ENCODE measurements around the gene DBNDD1. TPM values are rescaled to one million over a fixed set of nuclear protein-coding genes. Genes with fewer than 3 reads are reported as not detected.

DBNDD1 gene
- total and polyA plus RNA-seq, 2 donors (not counting 1 experiment from before 2014, with no cell fraction given): 3.1 to 72.1 TPM

DNA sequence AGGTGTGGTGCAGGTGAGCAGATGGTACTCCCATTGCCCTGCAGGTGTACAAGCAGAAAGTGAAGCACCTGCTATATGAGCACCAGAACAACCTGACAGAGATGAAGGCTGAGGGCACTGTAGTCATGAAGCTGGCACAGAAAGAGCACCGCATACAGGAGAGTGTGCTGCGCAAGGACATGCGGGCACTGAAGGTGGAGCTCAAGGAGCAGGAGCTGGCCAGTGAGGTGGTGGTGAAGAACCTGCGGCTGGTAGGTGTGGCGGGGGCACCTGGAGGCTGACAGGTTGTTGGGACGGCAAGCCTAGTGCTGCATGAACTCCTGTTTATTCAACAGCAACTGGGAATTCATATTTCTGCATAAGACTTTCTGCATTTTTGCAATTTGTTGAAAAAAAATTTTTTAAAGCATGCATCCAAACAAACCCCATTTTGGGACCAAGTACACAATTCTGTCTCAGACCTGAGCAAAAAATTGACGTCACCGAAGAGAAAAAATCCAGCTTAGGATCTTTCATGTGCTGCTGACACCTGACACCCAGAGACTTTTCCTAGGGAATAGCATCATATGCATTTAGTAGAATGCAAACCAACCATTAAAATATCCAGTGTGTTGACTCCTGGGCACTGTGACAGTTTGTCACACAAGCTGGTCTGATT, 13.5 kb upstream of the DBNDD1 start:
- H3K9ac ChIP-seq (ENCODE audit: low read length): no peak overlapping the region
- no peaks in the 10 kb centered on the region for H3K27me3 ChIP-seq (replicated peaks in 1 of 4; ENCODE audit: control extremely low read depth in 1 of 4, control insufficient read depth in 3 of 4, insufficient read depth in 4 of 4, low read length in 3 of 4)
- no peaks in the 10 kb centered on the region for H3K27me3 Mint-ChIP-seq
- H3K36me3 ChIP-seq (replicated peaks in 1 of 2; ENCODE audit: control extremely low read depth in 1 of 2, control insufficient read depth in 1 of 2, extremely low read depth in 1 of 2, insufficient read depth in 2 of 2, low read length in 1 of 2): peaks cover 0 to 6% of the 10 kb centered on the region in 2 experiments
- no peak overlapping the region for H3K27ac Mint-ChIP-seq
- H3K79me2 ChIP-seq (ENCODE audit: control insufficient read depth, insufficient read depth, low read length): no peaks in the 10 kb centered on the region
- no peak overlapping the region for H3K4me3 ChIP-seq (ENCODE audit: control extremely low read depth in 1 of 5, extremely low read depth in 1 of 5, insufficient read depth in 1 of 5, low read depth in 2 of 5, low read length in 4 of 5)
- H3K4me1 ChIP-seq (ENCODE audit: control insufficient read depth in 2 of 2, insufficient read depth in 2 of 2, low read length in 2 of 2): no peaks in the 10 kb centered on the region
- intact Hi-C loops (cut with micrococcal nuclease): no loop called here
- H3K4me2 ChIP-seq (replicated peaks; ENCODE audit: low read depth, low read length, poor library complexity, severe bottlenecking): no peak overlapping the region
- DNase-seq: no peak
- H3K9me3 Mint-ChIP-seq (ENCODE audit: insufficient read depth): no peaks in the 10 kb centered on the region
- no peak for ATAC-seq (ENCODE audit: low read depth)
- H3K27ac ChIP-seq (ENCODE audit: low read length in 2 of 2): no peak overlapping the region
- TF ChIP-seq, protein P1, sequence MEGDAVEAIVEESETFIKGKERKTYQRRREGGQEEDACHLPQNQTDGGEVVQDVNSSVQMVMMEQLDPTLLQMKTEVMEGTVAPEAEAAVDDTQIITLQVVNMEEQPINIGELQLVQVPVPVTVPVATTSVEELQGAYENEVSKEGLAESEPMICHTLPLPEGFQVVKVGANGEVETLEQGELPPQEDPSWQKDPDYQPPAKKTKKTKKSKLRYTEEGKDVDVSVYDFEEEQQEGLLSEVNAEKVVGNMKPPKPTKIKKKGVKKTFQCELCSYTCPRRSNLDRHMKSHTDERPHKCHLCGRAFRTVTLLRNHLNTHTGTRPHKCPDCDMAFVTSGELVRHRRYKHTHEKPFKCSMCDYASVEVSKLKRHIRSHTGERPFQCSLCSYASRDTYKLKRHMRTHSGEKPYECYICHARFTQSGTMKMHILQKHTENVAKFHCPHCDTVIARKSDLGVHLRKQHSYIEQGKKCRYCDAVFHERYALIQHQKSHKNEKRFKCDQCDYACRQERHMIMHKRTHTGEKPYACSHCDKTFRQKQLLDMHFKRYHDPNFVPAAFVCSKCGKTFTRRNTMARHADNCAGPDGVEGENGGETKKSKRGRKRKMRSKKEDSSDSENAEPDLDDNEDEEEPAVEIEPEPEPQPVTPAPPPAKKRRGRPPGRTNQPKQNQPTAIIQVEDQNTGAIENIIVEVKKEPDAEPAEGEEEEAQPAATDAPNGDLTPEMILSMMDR (IDR thresholded peaks at IDR 0.05): no peak
- no peak for TF ChIP-seq EZH2 (IDR thresholded peaks at IDR 0.05; ENCODE audit: borderline replicate concordance, insufficient read depth, low read depth, low read length, poor library complexity, severe bottlenecking)
- no peaks in the 10 kb centered on the region for H3K4me1 Mint-ChIP-seq
- CTCF ChIA-PET: interaction anchor here (1.1 kb wide), 1 partner anchor 13 kb away, joined by 3 read pairs; the partner anchor contains the start of gene DBNDD1
- POLR2A ChIA-PET: no interaction called here
- H4K20me1 ChIP-seq (ENCODE audit: control insufficient read depth, insufficient read depth, low read length, poor library complexity, severe bottlenecking): no peaks in the 10 kb centered on the region
- no peaks in the 10 kb centered on the region for H3K9me3 ChIP-seq (ENCODE audit: control extremely low read depth in 1 of 3, control insufficient read depth in 2 of 3, insufficient read depth in 1 of 3, low read length in 2 of 3)
- no peak overlapping the region for H2AFZ ChIP-seq (ENCODE audit: insufficient read depth, low read depth, low read length, poor library complexity, severe bottlenecking)
- no peak overlapping the region for H3K4me3 Mint-ChIP-seq
- WGBS (ENCODE audit: insufficient coverage): 95% methylated on average over 7 of the region's 8 CpGs

DNA sequence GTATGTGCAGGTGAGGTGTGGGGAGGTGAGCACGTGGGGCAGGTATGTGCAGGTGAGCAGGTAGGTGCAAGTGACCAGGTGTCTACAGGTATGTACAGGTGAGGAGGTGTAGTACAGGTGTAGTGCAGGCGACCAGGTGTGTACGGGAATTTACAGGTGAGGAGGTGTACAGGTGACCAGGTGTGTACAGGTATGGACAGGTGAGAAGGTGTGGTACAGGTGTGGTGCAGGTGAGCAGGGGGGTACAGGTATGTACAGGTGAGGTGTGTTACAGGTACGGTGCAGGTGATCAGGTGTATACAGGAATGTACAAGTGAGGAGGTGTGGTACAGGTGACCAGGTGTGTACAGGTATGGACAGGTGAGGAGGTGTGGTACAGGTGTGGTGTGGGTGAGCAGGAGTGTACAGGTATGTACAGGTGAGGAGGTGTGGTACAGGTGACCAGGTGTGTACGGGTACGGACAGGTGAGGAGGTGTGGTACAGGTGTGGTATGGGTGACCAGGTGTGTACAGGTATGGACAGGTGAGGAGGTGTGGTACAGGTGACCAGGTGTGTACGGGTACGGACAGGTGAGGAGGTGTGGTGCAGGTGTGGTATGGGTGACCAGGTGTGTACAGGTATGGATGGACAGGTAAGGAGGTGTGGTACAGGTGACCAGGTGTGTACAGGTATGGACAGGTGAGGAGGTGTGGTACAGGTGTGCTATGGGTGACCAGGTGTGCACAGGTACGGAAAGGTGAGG, 12.8 kb upstream of the DBNDD1 start:
- POLR2A ChIA-PET: no interaction called here
- no peaks in the 10 kb centered on the region for H3K4me1 Mint-ChIP-seq
- peak overlapping the region; percentile 15 for H3K27ac Mint-ChIP-seq
- no peaks in the 10 kb centered on the region for H3K9me3 Mint-ChIP-seq (ENCODE audit: insufficient read depth)
- H3K27me3 Mint-ChIP-seq: no peaks in the 10 kb centered on the region
- DNase-seq (no peak), ATAC-seq (ENCODE audit: low read depth) (no peak)
- Histone ChIP-seq H3K27me3 (replicated peaks in 1 of 4; ENCODE audit: control extremely low read depth in 1 of 4, control insufficient read depth in 3 of 4, insufficient read depth in 4 of 4, low read length in 3 of 4) (no peaks in the 10 kb centered on the region), H4K20me1 (ENCODE audit: control insufficient read depth, insufficient read depth, low read length, poor library complexity, severe bottlenecking) (no peaks in the 10 kb centered on the region), H3K4me2 (replicated peaks; ENCODE audit: low read depth, low read length, poor library complexity, severe bottlenecking) (no peak overlapping the region), H3K79me2 (ENCODE audit: control insufficient read depth, insufficient read depth, low read length) (no peaks in the 10 kb centered on the region), H3K27ac (ENCODE audit: low read length in 2 of 2) (no peak overlapping the region), H3K9ac (ENCODE audit: low read length) (no peak overlapping the region), H3K36me3 (replicated peaks in 1 of 2; ENCODE audit: control extremely low read depth in 1 of 2, control insufficient read depth in 1 of 2, extremely low read depth in 1 of 2, insufficient read depth in 2 of 2, low read length in 1 of 2) (peaks cover 0 to 6% of the 10 kb centered on the region in 2 experiments), H3K4me1 (ENCODE audit: control insufficient read depth in 2 of 2, insufficient read depth in 2 of 2, low read length in 2 of 2) (no peaks in the 10 kb centered on the region), H3K4me3 (ENCODE audit: control extremely low read depth in 1 of 5, extremely low read depth in 1 of 5, insufficient read depth in 1 of 5, low read depth in 2 of 5, low read length in 4 of 5) (no peak overlapping the region), H2AFZ (ENCODE audit: insufficient read depth, low read depth, low read length, poor library complexity, severe bottlenecking) (no peak overlapping the region), H3K9me3 (ENCODE audit: control extremely low read depth in 1 of 3, control insufficient read depth in 2 of 3, insufficient read depth in 1 of 3, low read length in 2 of 3) (no peaks in the 10 kb centered on the region)
- CTCF ChIA-PET: no interaction called here
- 97% methylated on average over 9 of the region's 9 CpGs for WGBS (ENCODE audit: insufficient coverage)
- TF ChIP-seq, protein P1 (IDR thresholded peaks at IDR 0.05): no peak
- no peak for TF ChIP-seq EZH2 (IDR thresholded peaks at IDR 0.05; ENCODE audit: borderline replicate concordance, insufficient read depth, low read depth, low read length, poor library complexity, severe bottlenecking)
- no peak overlapping the region for H3K4me3 Mint-ChIP-seq
- intact Hi-C loops (cut with micrococcal nuclease): no loop called here
